GM18867 (cell line): ENCODE measurements around the gene OR2M7.
A peak's percentile ranks its signal among the peaks of the same experiment; 100 is the strongest.
"Not testable (repeated sequence)": the region's sequence is repeated elsewhere in the genome, so short reads cannot be mapped to it uniquely, and the experiment has no call there.

Source experiments
- ATAC-seq: cut with Tn5 transposase; IDR thresholded peaks from one replicate; pipeline ENCODE4 v1.9.1; 2021; ENCODE audit warnings: mild to moderate bottlenecking, moderate library complexity; ENCODE audit not compliant: unreplicated experiment

OR2M7 gene, protein sequence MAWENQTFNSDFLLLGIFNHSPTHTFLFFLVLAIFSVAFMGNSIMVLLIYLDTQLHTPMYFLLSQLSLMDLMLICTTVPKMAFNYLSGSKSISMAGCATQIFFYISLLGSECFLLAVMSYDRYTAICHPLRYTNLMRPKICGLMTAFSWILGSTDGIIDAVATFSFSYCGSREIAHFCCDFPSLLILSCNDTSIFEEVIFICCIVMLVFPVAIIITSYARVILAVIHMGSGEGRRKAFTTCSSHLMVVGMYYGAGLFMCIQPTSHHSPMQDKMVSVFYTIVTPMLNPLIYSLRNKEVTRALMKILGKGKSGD

GRCh38 chr1:248324468-248324867 lies at the start of gene OR2M7:
TSS of gene OR2M7 (minus strand) at chr1:248324568. CDS start at chr1:248324568, 0 bp downstream.
- ATAC-seq, result no peak

GRCh38 chr1:248373761-248374160 lies 49.4 kb upstream of the OR2M7 start:
- no peak for ATAC-seq

DNA sequence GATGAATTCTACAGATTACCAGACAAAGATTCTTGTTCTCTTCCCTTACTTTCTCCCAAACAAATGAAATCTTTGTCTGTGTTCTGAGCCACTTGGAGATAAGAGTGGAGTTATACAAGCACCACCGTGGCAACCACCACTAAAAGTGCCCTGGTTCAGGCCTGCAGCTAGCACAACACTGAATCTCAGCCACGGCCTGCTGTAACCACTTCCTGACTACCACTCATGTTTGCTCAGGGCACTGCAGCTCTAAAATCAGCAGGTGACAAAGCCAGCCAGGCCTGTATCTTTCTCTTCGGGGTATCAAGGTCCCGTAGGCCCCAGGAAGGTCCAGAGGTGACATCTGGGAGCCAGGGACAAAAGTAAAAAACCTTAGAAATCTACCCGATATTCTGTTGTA lies 48.0 kb upstream of the OR2M7 start:
- ATAC-seq, result peak; percentile 67

GRCh38 chr1:248366609-248367008 lies 42.2 kb upstream of the OR2M7 start:
- no peak for ATAC-seq

DNA sequence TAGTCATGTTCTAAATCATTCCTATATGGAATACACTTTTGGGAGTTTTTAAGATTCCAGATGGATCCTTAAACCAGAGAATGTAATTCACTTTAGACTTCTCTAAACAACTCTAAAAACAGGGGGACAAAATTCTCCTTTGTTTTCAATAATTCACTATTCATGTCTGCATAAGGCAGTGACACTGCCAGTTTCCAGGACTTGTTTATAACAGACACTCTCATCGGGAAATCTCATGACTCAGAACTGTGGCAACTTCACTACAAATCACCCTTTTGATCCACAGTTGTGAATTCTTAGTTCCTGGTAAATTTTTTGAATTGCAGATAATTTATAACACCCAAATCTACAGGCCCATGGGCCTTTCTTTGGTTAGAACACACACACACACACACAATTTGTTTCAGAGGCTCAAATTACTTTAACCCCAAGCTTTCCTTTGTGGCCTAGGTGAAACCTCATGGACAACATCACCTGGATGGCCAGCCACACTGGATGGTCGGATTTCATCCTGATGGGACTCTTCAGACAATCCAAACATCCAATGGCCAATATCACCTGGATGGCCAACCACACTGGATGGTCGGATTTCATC lies 36.9 kb upstream of the OR2M7 start, which contains the start of gene OR2T4:
Gene OR2T4, plus strand, starts transcription at position 545 of the 595 bp plus-strand sequence. Its CDS starts 0 bp downstream, at position 545.
- ATAC-seq, result no peak

- no peak for ATAC-seq
Measured at GRCh38 chr1:248359415-248359814, 35.0 kb upstream of the OR2M7 start.

GRCh38 chr1:248348475-248348874 lies 24.1 kb upstream of the OR2M7 start, which contains the start of gene OR14C36:
TSS of gene OR14C36 (plus strand) at chr1:248348775. CDS start at chr1:248348775, 0 bp downstream.
- ATAC-seq, result no peak

DNA sequence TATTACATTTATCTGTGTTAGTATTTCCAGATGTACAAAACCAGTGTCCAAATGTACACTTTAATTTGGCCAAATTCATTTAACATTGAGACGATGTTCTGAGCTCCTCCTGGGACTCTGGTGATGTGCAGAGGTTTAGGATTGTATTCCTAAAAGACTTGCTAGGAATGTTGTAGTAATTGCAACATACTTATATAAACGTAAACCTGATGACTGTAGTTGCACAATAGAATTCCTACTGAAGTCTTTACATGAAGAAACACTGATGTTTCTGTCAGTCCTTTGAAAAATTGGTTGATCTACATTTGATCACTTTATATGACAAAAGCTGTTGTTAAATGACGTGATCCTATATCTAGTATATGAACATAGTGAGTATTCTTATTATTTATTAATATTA lies 19.1 kb upstream of the OR2M7 start:
- ATAC-seq, result no peak

- ATAC-seq, result no peak
Measured at GRCh38 chr1:248316796-248317195, 7.6 kb downstream of the OR2M7 start.

DNA sequence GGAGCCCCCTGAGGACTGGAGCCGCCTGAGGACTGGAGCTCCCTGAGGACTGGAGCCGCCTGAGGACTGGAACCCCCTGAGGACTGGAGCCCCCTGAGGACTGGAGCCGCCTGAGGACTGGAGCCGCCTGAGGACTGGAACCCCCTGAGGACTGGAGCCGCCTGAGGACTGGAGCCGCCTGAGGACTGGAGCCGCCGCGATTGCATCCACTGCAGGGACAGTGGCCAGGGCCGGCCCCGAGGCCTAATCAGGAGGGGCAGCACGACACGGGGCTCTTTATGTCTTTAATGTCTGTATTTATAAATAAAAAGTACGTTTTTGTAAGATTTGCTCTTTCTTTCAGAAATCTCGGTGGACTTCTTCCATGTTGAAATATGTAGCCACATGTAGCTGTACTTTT lies 17.6 kb downstream of the OR2M7 start:
- ATAC-seq, result not testable (repeated sequence)

GRCh38 chr1:248306103-248306502 lies 18.3 kb downstream of the OR2M7 start:
- no peak for ATAC-seq

DNA sequence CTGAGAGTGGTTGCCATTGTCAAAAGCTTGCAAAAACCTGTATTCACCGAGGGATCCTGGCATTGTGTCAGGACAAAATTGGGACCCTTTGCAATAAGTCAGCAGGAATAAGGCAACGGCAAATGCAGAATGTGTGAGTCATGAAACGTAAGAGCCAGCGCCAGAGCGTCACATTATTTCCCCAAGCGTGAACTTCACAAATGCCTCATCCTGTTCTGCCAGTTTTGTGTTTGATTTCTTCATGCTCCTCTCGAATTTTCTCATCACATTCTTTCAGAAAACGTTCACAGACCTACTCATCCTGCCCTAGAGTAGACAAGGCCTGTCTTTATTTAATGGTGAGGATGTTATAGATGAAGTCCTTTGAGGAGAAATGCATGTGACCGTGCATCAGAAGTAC lies 18.7 kb downstream of the OR2M7 start:
- ATAC-seq, result not testable (repeated sequence)

- ATAC-seq, result no peak
Measured at GRCh38 chr1:248303324-248303723, 21.0 kb downstream of the OR2M7 start, which contains the start of gene OR2T12. TSS of gene OR2T12 (minus strand) at chr1:248303424. CDS start at chr1:248295578, 7,846 bp downstream.

GRCh38 chr1:248288391-248288790 lies 36.0 kb downstream of the OR2M7 start:
- no peak for ATAC-seq

DNA sequence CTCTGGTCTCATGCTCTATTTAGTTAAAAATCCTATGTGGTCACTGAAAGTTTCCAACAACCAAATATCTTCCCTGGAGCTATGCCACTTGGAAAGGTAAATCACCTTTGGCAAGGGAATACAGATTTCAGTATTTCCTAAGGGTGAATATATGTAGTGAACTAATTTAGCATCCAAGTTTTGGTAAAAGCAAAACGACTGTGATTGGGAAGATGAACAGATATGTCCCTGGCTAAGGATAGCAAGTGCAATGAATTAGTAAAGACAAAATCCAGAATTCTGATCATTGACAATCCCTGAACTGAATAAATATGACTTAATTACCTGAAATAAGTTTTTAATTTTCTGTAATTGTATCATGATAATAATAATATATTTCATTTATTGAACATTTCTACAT lies 46.5 kb downstream of the OR2M7 start, which contains the start of gene OR2T33:
Gene OR2T33, minus strand, starts transcription at position 101 of the 400 bp plus-strand sequence. CDS start 4,162 bp downstream, outside the sequence.
- ATAC-seq, result no peak
